Common myeloid progenitor, CD34-positive (primary cell): Measurements from ENCODE around the gene RGS7.
"Not testable (repeated sequence)": the region's sequence is repeated elsewhere in the genome, so short reads cannot be mapped to it uniquely, and the experiment has no call there.

Experiments used
- CTCF ChIA-PET: fragments of 350-600 bp; sonication (Branson Sonifier 250); formaldehyde crosslinking; loops from one replicate; lab custom pipeline; 2021; ENCODE audit warnings: antibody characterized with exemption; lab: Charles Lee
- POLR2A ChIA-PET: fragments of 350-600 bp; sonication (Branson Sonifier 250); formaldehyde crosslinking; loops from one replicate; lab custom pipeline; 2021; ENCODE audit warnings: antibody characterized with exemption; lab: Charles Lee
- DNase-seq, 3 donors: peaks; one replicate each; pipeline versions ENCODE4 v3.0.0 to v3.0.0-alpha.2; 2013
- H3K27ac ChIP-seq, 2 experiments: 1 replicate in 1 of 2; 2 replicates in 1 of 2; pipeline ENCODE4 v1.7.0; 2013; ENCODE audit warnings: inconsistent platforms in 2 of 2, low read length in 2 of 2, mild to moderate bottlenecking in 2 of 2, low read depth in 1 of 2, moderate library complexity in 1 of 2; ENCODE audit not compliant: severe bottlenecking in 2 of 2, insufficient read depth in 1 of 2, poor library complexity in 1 of 2
- H3K27me3 ChIP-seq, 5 experiments: replicated peaks in 2 of 5; 1 replicate in 3 of 5; 2 replicates in 2 of 5; pipeline versions ENCODE4 v1.6.1 to v1.7.0; 2013; ENCODE audit warnings: low read length in 4 of 5, mild to moderate bottlenecking in 2 of 5, moderate library complexity in 2 of 5, inconsistent platforms in 1 of 5; ENCODE audit not compliant: insufficient read depth in 5 of 5, control insufficient read depth in 4 of 5
- H3K36me3 ChIP-seq, 4 experiments: 1 replicate in 2 of 4; 2 replicates in 2 of 4; pipeline versions ENCODE4 v1.6.1 to v1.7.0; 2013; ENCODE audit warnings: low read length in 3 of 4, control low read depth in 1 of 4, mild to moderate bottlenecking in 1 of 4; ENCODE audit not compliant: control insufficient read depth in 4 of 4, insufficient read depth in 4 of 4
- H3K4me1 ChIP-seq, 4 experiments: 1 replicate in 3 of 4; 2 replicates in 1 of 4; pipeline versions ENCODE4 v1.6.1 to v1.7.1; 2013; ENCODE audit warnings: low read length in 3 of 4, mild to moderate bottlenecking in 3 of 4, control low read depth in 1 of 4, inconsistent platforms in 1 of 4, moderate library complexity in 1 of 4; ENCODE audit not compliant: control insufficient read depth in 4 of 4, insufficient read depth in 4 of 4; ENCODE audit errors: control extremely low read depth in 1 of 4
- H3K4me3 ChIP-seq, 7 experiments: 1 replicate in 4 of 7; 2 replicates in 3 of 7; pipeline versions ENCODE4 v1.5.1 to v1.7.0; 2013; ENCODE audit warnings: mild to moderate bottlenecking in 7 of 7, low read length in 6 of 7, moderate library complexity in 6 of 7, inconsistent platforms in 2 of 7, low read depth in 2 of 7, control low read depth in 1 of 7; ENCODE audit not compliant: insufficient read depth in 4 of 7, control insufficient read depth in 1 of 7; ENCODE audit errors: extremely low read depth in 1 of 7
- H3K9me3 ChIP-seq, 5 experiments: 1 replicate in 4 of 5; 2 replicates in 1 of 5; pipeline versions ENCODE4 v1.6.1 to v1.7.1; 2013; ENCODE audit warnings: low read length in 4 of 5, mild to moderate bottlenecking in 2 of 5, inconsistent platforms in 1 of 5, low read depth in 1 of 5, moderate library complexity in 1 of 5; ENCODE audit not compliant: control insufficient read depth in 4 of 5, insufficient read depth in 2 of 5; ENCODE audit errors: control extremely low read depth in 1 of 5
- WGBS: methylation state at CpG from one replicate; pipeline ENCODE4 v1.1.5; 2013; ENCODE audit not compliant: insufficient coverage; 5-methylcytosine and 5-hydroxymethylcytosine counted together

RGS7 gene

GRCh38 chr1:240792915-240793529 lies 564.0 kb downstream of the RGS7 start:
- Histone ChIP-seq H3K4me3 (no peak overlapping the region), H3K9me3 (no peaks in the 10 kb centered on the region), H3K27ac (no peak overlapping the region), H3K27me3 (no peaks in the 10 kb centered on the region), H3K36me3 (no peaks in the 10 kb centered on the region), H3K4me1 (no peaks in the 10 kb centered on the region)
- 96% methylated on average over 4 of the region's 5 CpGs for WGBS
- ChIA-PET CTCF (no interaction called here), POLR2A (no interaction called here)
- DNase-seq = no peak

GRCh38 chr1:240790856-240791255 lies 566.1 kb downstream of the RGS7 start:
- ChIA-PET CTCF (no interaction called here), POLR2A (interaction anchor here (0.6 kb wide), 1 partner anchor 170 kb away, joined by 3 read pairs; no protein-coding TSS in a partner anchor)

GRCh38 chr1:240786880-240787279 lies 570.1 kb downstream of the RGS7 start:
- H3K36me3 ChIP-seq = no peaks in the 10 kb centered on the region
- no peaks in the 10 kb centered on the region for H3K4me1 ChIP-seq
- no peak for DNase-seq
- H3K27ac ChIP-seq = no peak overlapping the region
- no peaks in the 10 kb centered on the region for H3K27me3 ChIP-seq
- H3K9me3 ChIP-seq = no peaks in the 10 kb centered on the region
- ChIA-PET POLR2A (no interaction called here), CTCF (no interaction called here)
- H3K4me3 ChIP-seq = no peak overlapping the region
- WGBS = 80% methylated on average over 1 of the region's 1 CpG

More at GRCh38 chr1:240790856-240791255, 566.1 kb downstream of the RGS7 start:
- DNase-seq = no peak
- Histone ChIP-seq H3K9me3 (no peaks in the 10 kb centered on the region), H3K4me1 (no peaks in the 10 kb centered on the region), H3K27ac (no peak overlapping the region), H3K36me3 (no peaks in the 10 kb centered on the region), H3K4me3 (no peak overlapping the region), H3K27me3 (no peaks in the 10 kb centered on the region)

GRCh38 chr1:240784776-240785175 lies 572.2 kb downstream of the RGS7 start:
- no peak overlapping the region for H3K4me3 ChIP-seq
- H3K36me3 ChIP-seq = no peaks in the 10 kb centered on the region
- H3K27ac ChIP-seq = no peak overlapping the region
- DNase-seq = no peak
- ChIA-PET POLR2A (no interaction called here), CTCF (no interaction called here)
- H3K9me3 ChIP-seq = no peaks in the 10 kb centered on the region
- no peaks in the 10 kb centered on the region for H3K27me3 ChIP-seq
- no peaks in the 10 kb centered on the region for H3K4me1 ChIP-seq
- no CpG with 5 or more reads among the region's 2 CpGs for WGBS

GRCh38 chr1:240783728-240784137 lies 573.3 kb downstream of the RGS7 start:
- CTCF ChIA-PET = not testable (repeated sequence)

GRCh38 chr1:240776237-240776636 lies 580.8 kb downstream of the RGS7 start:
- Histone ChIP-seq H3K27ac (no peak overlapping the region), H3K36me3 (no peaks in the 10 kb centered on the region), H3K9me3 (no peaks in the 10 kb centered on the region), H3K27me3 (no peaks in the 10 kb centered on the region), H3K4me3 (no peak overlapping the region), H3K4me1 (no peaks in the 10 kb centered on the region)
- 17% methylated on average over 1 of the region's 2 CpGs for WGBS
- ChIA-PET CTCF (no interaction called here), POLR2A (no interaction called here)
- DNase-seq = no peak

More at GRCh38 chr1:240783728-240784137, 573.3 kb downstream of the RGS7 start:
- POLR2A ChIA-PET, DNase-seq, H3K9me3 ChIP-seq, H3K27ac ChIP-seq, H3K4me1 ChIP-seq, H3K36me3 ChIP-seq, H3K27me3 ChIP-seq, H3K4me3 ChIP-seq: not testable (repeated sequence)
- no CpG with 5 or more reads among the region's 7 CpGs for WGBS

- Histone ChIP-seq H3K9me3 (no peaks in the 10 kb centered on the region), H3K27ac (no peak overlapping the region), H3K4me1 (no peaks in the 10 kb centered on the region), H3K36me3 (no peaks in the 10 kb centered on the region), H3K27me3 (no peaks in the 10 kb centered on the region), H3K4me3 (no peak overlapping the region)
- CTCF ChIA-PET = no interaction called here
- WGBS = 100% methylated on average over 2 of the region's 3 CpGs
- no peak for DNase-seq
- POLR2A ChIA-PET = no interaction called here
These were observed 584.9 kb downstream of the RGS7 start for GRCh38 chr1:240772131-240772530.
